GM20000 (cell line): ENCODE results near the gene TRIO.

Experiments used
- DNase-seq: peaks from one replicate; pipeline ENCODE4 v3.0.0; 2012; ENCODE audit warnings: low spot score
- CTCF ChIP-seq: IDR thresholded peaks from 2 replicates; pipeline ENCODE4 v1.5.1; 2012; ENCODE audit warnings: mild to moderate bottlenecking, control low read depth; ENCODE audit errors: extremely low read depth, missing control alignments

Gene TRIO

GRCh38 chr5:14183187-14183939, 40.2 kb downstream of the TRIO start:
- TF ChIP-seq CTCF = no peak
- DNase-seq = no peak

GRCh38 chr5:14184082-14184481, 40.9 kb downstream of the TRIO start:
- no peak for TF ChIP-seq CTCF
- no peak for DNase-seq

GRCh38 chr5:14184725-14185124, 41.6 kb downstream of the TRIO start:
- no peak for TF ChIP-seq CTCF

DNA sequence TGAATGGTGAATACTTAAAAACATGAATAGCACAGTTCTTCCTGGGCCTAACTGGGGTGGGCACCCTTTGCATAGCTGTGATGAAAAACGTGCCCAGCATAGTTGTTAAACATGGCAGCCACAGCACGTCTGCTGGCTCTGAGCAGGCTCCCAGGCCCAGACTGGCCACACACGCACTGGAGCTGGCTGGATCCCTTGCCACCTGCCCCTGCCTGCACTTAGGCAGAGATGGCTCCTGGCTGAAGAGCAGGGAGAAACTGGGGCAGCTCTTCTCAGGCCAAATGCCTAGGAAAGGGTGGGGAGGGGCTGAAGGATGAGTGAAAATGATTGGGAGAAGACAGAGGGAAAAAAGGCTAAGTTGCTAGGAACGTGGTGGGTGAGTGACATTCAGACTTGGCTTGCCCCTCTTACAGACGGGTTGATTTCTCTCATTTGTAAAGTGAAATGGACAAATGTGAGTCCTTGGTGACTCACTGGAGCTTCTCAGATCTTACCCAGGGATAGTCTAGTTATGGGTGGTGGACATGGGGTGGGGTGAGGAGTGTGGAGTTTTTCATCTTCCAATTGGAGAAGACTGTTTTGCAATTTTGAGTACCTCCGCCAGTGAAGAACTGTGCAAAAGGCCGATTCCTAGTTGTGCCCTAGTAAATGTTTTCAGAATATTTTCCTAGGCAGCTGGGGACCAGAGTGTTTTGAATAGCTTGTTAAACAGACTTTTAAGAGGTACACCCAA, 42.4 kb downstream of the TRIO start:
- no peak for TF ChIP-seq CTCF
- DNase-seq = no peak

More at GRCh38 chr5:14184725-14185124, 41.6 kb downstream of the TRIO start:
- no peak for DNase-seq

- no peak for TF ChIP-seq CTCF
- DNase-seq = no peak
These were observed 43.1 kb downstream of the TRIO start for GRCh38 chr5:14186059-14186830.

DNA sequence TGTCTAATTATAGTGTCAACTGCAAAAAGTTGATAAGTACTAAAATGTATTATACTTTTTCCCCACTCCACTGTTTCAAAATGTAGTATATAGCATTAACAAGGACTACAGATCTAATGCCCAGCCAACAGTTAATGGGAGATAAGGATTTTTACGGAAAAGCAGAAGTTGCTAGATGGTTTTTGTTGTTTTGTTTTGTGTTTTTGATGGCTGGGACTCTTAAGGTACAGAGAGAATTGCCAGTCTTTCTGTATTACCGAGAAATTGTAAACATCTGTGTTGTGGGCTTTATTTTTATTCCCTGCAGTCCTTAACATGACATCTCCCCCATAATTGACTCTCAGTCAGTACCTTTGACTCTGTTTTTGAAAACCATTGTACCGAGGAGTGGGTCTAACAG, 44.0 kb downstream of the TRIO start:
- no peak for TF ChIP-seq CTCF
- DNase-seq = no peak

DNA sequence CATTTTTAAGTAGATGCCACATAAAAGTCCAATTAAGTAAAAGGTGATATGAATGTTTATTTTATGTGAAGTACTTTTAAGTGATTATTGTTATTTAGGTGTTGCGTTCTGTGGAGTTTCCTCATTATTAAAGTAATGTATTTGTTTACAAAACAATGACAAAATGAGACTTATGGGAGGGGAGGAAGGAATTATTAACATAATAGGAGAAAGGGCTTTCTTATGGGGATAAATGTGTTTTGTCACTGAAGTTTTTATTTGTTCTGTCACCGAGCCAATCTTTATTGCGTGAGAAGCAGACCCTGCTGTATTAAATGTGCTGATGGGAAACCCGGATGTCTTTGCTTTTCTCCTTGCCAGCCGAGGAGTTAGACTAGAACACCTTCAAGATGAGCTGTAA, 44.5 kb downstream of the TRIO start:
- DNase-seq = no peak
- no peak for TF ChIP-seq CTCF
